Erythroblast (primary cell): ENCODE measurements around the gene PLEKHA4.

Experiments
- GATA1 ChIP-seq: IDR thresholded peaks from 2 replicates; pipeline ENCODE4 v1.6.1; 2011; ENCODE audit warnings: low read depth, mild to moderate bottlenecking, control low read depth, low read length, moderate library complexity
- POLR2A ChIP-seq: IDR thresholded peaks from 2 replicates; pipeline ENCODE4 v1.6.1; 2011; ENCODE audit warnings: mild to moderate bottlenecking, low read length

- no peak for TF ChIP-seq POLR2A
- no peak for TF ChIP-seq GATA1
Measured at GRCh38 chr19:48913114-48913889, 44.9 kb upstream of the PLEKHA4 start.
